ENCODE results near the gene CTDSPL. TPM values are rescaled to one million over a fixed set of nuclear protein-coding genes. Genes with fewer than 3 reads are reported as not detected.
"Not testable (repeated sequence)": the region's sequence is repeated elsewhere in the genome, so short reads cannot be mapped to it uniquely, and the experiment has no call there.

CTDSPL gene
- polyA plus RNA-seq, 1 donor = 23.3 TPM

GRCh38 chr3:37972056-37972455, 110.4 kb downstream of the CTDSPL start:
- not testable (repeated sequence) for H3K4me1 ChIP-seq (ENCODE audit: control insufficient read depth, insufficient read depth, low read length); H3K27ac ChIP-seq (ENCODE audit: low read length); H3K27me3 ChIP-seq (ENCODE audit: control insufficient read depth, insufficient read depth, low read length); H3K9me3 ChIP-seq (ENCODE audit: control insufficient read depth, low read depth, low read length); H3K4me3 ChIP-seq (ENCODE audit: low read length); DNase-seq
- no CpG with 5 or more reads among the region's 8 CpGs for WGBS (ENCODE audit: insufficient coverage, low lambda C conversion rate)
- peaks cover 46% of the 10 kb centered on the region for H3K36me3 ChIP-seq (ENCODE audit: control insufficient read depth, insufficient read depth, low read length)

- H3K9me3 ChIP-seq (ENCODE audit: control insufficient read depth, low read depth, low read length) = no peaks in the 10 kb centered on the region
- no peak overlapping the region for H3K27ac ChIP-seq (ENCODE audit: low read length)
- H3K27me3 ChIP-seq (ENCODE audit: control insufficient read depth, insufficient read depth, low read length) = no peaks in the 10 kb centered on the region
- peaks cover 7% of the 10 kb centered on the region for H3K4me1 ChIP-seq (ENCODE audit: control insufficient read depth, insufficient read depth, low read length)
- no peak overlapping the region for H3K4me3 ChIP-seq (ENCODE audit: low read length)
- WGBS (ENCODE audit: insufficient coverage, low lambda C conversion rate) = no CpG with 5 or more reads among the region's 12 CpGs
- H3K36me3 ChIP-seq (ENCODE audit: control insufficient read depth, insufficient read depth, low read length) = peaks cover 48% of the 10 kb centered on the region
- DNase-seq = no peak
Measured at GRCh38 chr3:37973246-37974054, 111.8 kb downstream of the CTDSPL start.

GRCh38 chr3:37974121-37975083, 112.7 kb downstream of the CTDSPL start:
- H3K36me3 ChIP-seq (ENCODE audit: control insufficient read depth, insufficient read depth, low read length) = peaks cover 46% of the 10 kb centered on the region
- H3K27ac ChIP-seq (ENCODE audit: low read length) = no peak overlapping the region
- peaks cover 7% of the 10 kb centered on the region for H3K4me1 ChIP-seq (ENCODE audit: control insufficient read depth, insufficient read depth, low read length)
- no peaks in the 10 kb centered on the region for H3K27me3 ChIP-seq (ENCODE audit: control insufficient read depth, insufficient read depth, low read length)
- no peaks in the 10 kb centered on the region for H3K9me3 ChIP-seq (ENCODE audit: control insufficient read depth, low read depth, low read length)
- DNase-seq = peak; percentile 57 to 66
- H3K4me3 ChIP-seq (ENCODE audit: low read length) = no peak overlapping the region
- no CpG with 5 or more reads among the region's 9 CpGs for WGBS (ENCODE audit: insufficient coverage, low lambda C conversion rate)

- H3K4me1 ChIP-seq (ENCODE audit: control insufficient read depth, insufficient read depth, low read length) = peaks cover 9% of the 10 kb centered on the region
- H3K4me3 ChIP-seq (ENCODE audit: low read length) = no peak overlapping the region
- H3K36me3 ChIP-seq (ENCODE audit: control insufficient read depth, insufficient read depth, low read length) = peaks cover 26% of the 10 kb centered on the region
- DNase-seq = no peak
- H3K27ac ChIP-seq (ENCODE audit: low read length) = no peak overlapping the region
- H3K9me3 ChIP-seq (ENCODE audit: control insufficient read depth, low read depth, low read length) = no peaks in the 10 kb centered on the region
- H3K27me3 ChIP-seq (ENCODE audit: control insufficient read depth, insufficient read depth, low read length) = no peaks in the 10 kb centered on the region
- WGBS (ENCODE audit: insufficient coverage, low lambda C conversion rate) = 94% methylated on average over 3 of the region's 8 CpGs
Measured at GRCh38 chr3:37979541-37980461, 118.1 kb downstream of the CTDSPL start.

- H3K4me3 ChIP-seq (ENCODE audit: low read length) = no peak overlapping the region
- peaks cover 22% of the 10 kb centered on the region for H3K36me3 ChIP-seq (ENCODE audit: control insufficient read depth, insufficient read depth, low read length)
- peak in 1 of 2 donors; percentile 48 for DNase-seq
- H3K27ac ChIP-seq (ENCODE audit: low read length) = no peak overlapping the region
- no peaks in the 10 kb centered on the region for H3K27me3 ChIP-seq (ENCODE audit: control insufficient read depth, insufficient read depth, low read length)
- no peaks in the 10 kb centered on the region for H3K9me3 ChIP-seq (ENCODE audit: control insufficient read depth, low read depth, low read length)
- H3K4me1 ChIP-seq (ENCODE audit: control insufficient read depth, insufficient read depth, low read length) = peaks cover 14% of the 10 kb centered on the region
- WGBS (ENCODE audit: insufficient coverage, low lambda C conversion rate) = 100% methylated on average over 1 of the region's 14 CpGs
Measured at GRCh38 chr3:37980462-37981347, 119.0 kb downstream of the CTDSPL start.

- no peak for DNase-seq
- H3K36me3 ChIP-seq (ENCODE audit: control insufficient read depth, insufficient read depth, low read length) = peaks cover 16% of the 10 kb centered on the region
- no CpG with 5 or more reads among the region's 2 CpGs for WGBS (ENCODE audit: insufficient coverage, low lambda C conversion rate)
- no peak overlapping the region for H3K4me3 ChIP-seq (ENCODE audit: low read length)
- H3K27me3 ChIP-seq (ENCODE audit: control insufficient read depth, insufficient read depth, low read length) = no peaks in the 10 kb centered on the region
- no peak overlapping the region for H3K27ac ChIP-seq (ENCODE audit: low read length)
- peaks cover 20% of the 10 kb centered on the region for H3K4me1 ChIP-seq (ENCODE audit: control insufficient read depth, insufficient read depth, low read length)
- no peaks in the 10 kb centered on the region for H3K9me3 ChIP-seq (ENCODE audit: control insufficient read depth, low read depth, low read length)
Measured at GRCh38 chr3:37981348-37981664, 119.6 kb downstream of the CTDSPL start.

GRCh38 chr3:37982331-37982730, 120.7 kb downstream of the CTDSPL start:
- Histone ChIP-seq H3K9me3 (ENCODE audit: control insufficient read depth, low read depth, low read length) (no peaks in the 10 kb centered on the region), H3K36me3 (ENCODE audit: control insufficient read depth, insufficient read depth, low read length) (peaks cover 7% of the 10 kb centered on the region), H3K4me1 (ENCODE audit: control insufficient read depth, insufficient read depth, low read length) (peaks cover 28% of the 10 kb centered on the region), H3K27ac (ENCODE audit: low read length) (no peak overlapping the region), H3K4me3 (ENCODE audit: low read length) (no peak overlapping the region), H3K27me3 (ENCODE audit: control insufficient read depth, insufficient read depth, low read length) (no peaks in the 10 kb centered on the region)
- WGBS (ENCODE audit: insufficient coverage, low lambda C conversion rate) = no CpG with 5 or more reads among the region's 1 CpG
- DNase-seq = no peak

- H3K4me3 ChIP-seq (ENCODE audit: low read length) = no peak overlapping the region
- no peaks in the 10 kb centered on the region for H3K9me3 ChIP-seq (ENCODE audit: control insufficient read depth, low read depth, low read length)
- no peaks in the 10 kb centered on the region for H3K27me3 ChIP-seq (ENCODE audit: control insufficient read depth, insufficient read depth, low read length)
- no peak for DNase-seq
- peaks cover 7% of the 10 kb centered on the region for H3K36me3 ChIP-seq (ENCODE audit: control insufficient read depth, insufficient read depth, low read length)
- H3K4me1 ChIP-seq (ENCODE audit: control insufficient read depth, insufficient read depth, low read length) = peaks cover 43% of the 10 kb centered on the region
- no peak overlapping the region for H3K27ac ChIP-seq (ENCODE audit: low read length)
- no CpG with 5 or more reads among the region's 7 CpGs for WGBS (ENCODE audit: insufficient coverage, low lambda C conversion rate)
Measured at GRCh38 chr3:37984051-37984450, 122.4 kb downstream of the CTDSPL start.

GRCh38 chr3:37984596-37984995, 122.9 kb downstream of the CTDSPL start:
- DNase-seq = no peak
- no peak overlapping the region for H3K4me3 ChIP-seq (ENCODE audit: low read length)
- H3K27me3 ChIP-seq (ENCODE audit: control insufficient read depth, insufficient read depth, low read length) = no peaks in the 10 kb centered on the region
- H3K36me3 ChIP-seq (ENCODE audit: control insufficient read depth, insufficient read depth, low read length) = peaks cover 7% of the 10 kb centered on the region
- WGBS (ENCODE audit: insufficient coverage, low lambda C conversion rate) = 100% methylated on average over 1 of the region's 7 CpGs
- H3K9me3 ChIP-seq (ENCODE audit: control insufficient read depth, low read depth, low read length) = no peaks in the 10 kb centered on the region
- H3K4me1 ChIP-seq (ENCODE audit: control insufficient read depth, insufficient read depth, low read length) = peaks cover 48% of the 10 kb centered on the region
- H3K27ac ChIP-seq (ENCODE audit: low read length) = no peak overlapping the region

Measured in large intestine (tissue), 3 donors.